BJ (cell line): ENCODE data around the gene GNG2. TPM values are rescaled to one million over a fixed set of nuclear protein-coding genes. Genes with fewer than 3 reads are reported as not detected.

Source experiments
- CTCF ChIA-PET: fragments of 350-600 bp; formaldehyde crosslinking; extraction: SDS; loops from one replicate; lab custom pipeline; 2021; ENCODE audit warnings: antibody characterized with exemption, inconsistent platforms; lab: Yijun Ruan, JAX
- POLR2A ChIA-PET: fragments of 300-600 bp; sonication (Branson Sonifier 250); formaldehyde crosslinking; extraction: SDS; loops from one replicate; lab custom pipeline; 2021; ENCODE audit warnings: antibody characterized with exemption; lab: Charles Lee
- DNase-seq: peaks from one replicate; pipeline ENCODE4 v3.0.0-alpha.2; 2011; ENCODE audit warnings: low read depth
- H3K27me3 ChIP-seq: 2 replicates; pipeline ENCODE4 v1.6.0; 2011; ENCODE audit warnings: low read length; ENCODE audit not compliant: control insufficient read depth, insufficient read depth
- H3K36me3 ChIP-seq: 2 replicates; pipeline ENCODE4 v1.5.1; 2011; ENCODE audit warnings: low read length; ENCODE audit not compliant: control insufficient read depth, insufficient read depth
- H3K4me3 ChIP-seq: 2 replicates; pipeline ENCODE4 v1.5.1; 2011; ENCODE audit warnings: low read depth, mild to moderate bottlenecking, control low read depth, low read length
- CTCF ChIP-seq: IDR thresholded peaks from 2 replicates; pipeline ENCODE4 v1.5.1; 2011; ENCODE audit warnings: low read depth, mild to moderate bottlenecking, control low read depth, inconsistent platforms, low read length, moderate library complexity; ENCODE audit not compliant: insufficient read depth
- polyA plus RNA-seq: library from polyadenylated mRNA; depleted of rRNA; stranded (reverse); fragments of >200 nt; gene quantifications from 2 replicates; pipeline ENCODE4 v1.2.3, GENCODE V29; 2011

Gene GNG2
- polyA plus RNA-seq, 1 experiment, result 4.5 TPM

- TF ChIP-seq CTCF, result no peak
- H3K27me3 ChIP-seq, result no peaks in the 10 kb centered on the region
- H3K36me3 ChIP-seq, result no peaks in the 10 kb centered on the region
- no peak overlapping the region for H3K4me3 ChIP-seq
- ChIA-PET CTCF (interaction anchor here (0.6 to 1.2 kb wide), 3 partner anchors 9 to 565 kb away, joined by 3 to 4 read pairs (median 3); no protein-coding TSS in a partner anchor), POLR2A (no interaction called here)
- DNase-seq, result no peak
Measured at GRCh38 chr14:51929910-51930682, 69.7 kb downstream of the GNG2 start.

GRCh38 chr14:51931308-51931707, 70.9 kb downstream of the GNG2 start:
- Histone ChIP-seq H3K27me3 (no peaks in the 10 kb centered on the region), H3K4me3 (no peak overlapping the region), H3K36me3 (no peaks in the 10 kb centered on the region)
- ChIA-PET CTCF (no interaction called here), POLR2A (no interaction called here)
- DNase-seq, result no peak
- TF ChIP-seq CTCF, result no peak

GRCh38 chr14:51933191-51933590, 72.8 kb downstream of the GNG2 start:
- no peak overlapping the region for H3K4me3 ChIP-seq
- no peaks in the 10 kb centered on the region for H3K27me3 ChIP-seq
- H3K36me3 ChIP-seq, result no peaks in the 10 kb centered on the region
- CTCF ChIA-PET, result interaction anchor here (1.2 kb wide), 1 partner anchor 10 kb away, joined by 4 read pairs; no protein-coding TSS in a partner anchor
- no peak for DNase-seq
- POLR2A ChIA-PET, result no interaction called here
- no peak for TF ChIP-seq CTCF

- Histone ChIP-seq H3K27me3 (no peaks in the 10 kb centered on the region), H3K36me3 (no peaks in the 10 kb centered on the region), H3K4me3 (no peak overlapping the region)
- CTCF ChIA-PET, result interaction anchor here (0.8 to 1.5 kb wide), 3 partner anchors 8 to 30 kb away, joined by 3 read pairs; no protein-coding TSS in a partner anchor
- TF ChIP-seq CTCF, result no peak
- POLR2A ChIA-PET, result no interaction called here
- DNase-seq, result peak; percentile 31
Measured at GRCh38 chr14:51938137-51938536, 77.7 kb downstream of the GNG2 start.

- no peak for DNase-seq
- Histone ChIP-seq H3K27me3 (no peaks in the 10 kb centered on the region), H3K36me3 (no peaks in the 10 kb centered on the region), H3K4me3 (no peak overlapping the region)
- no peak for TF ChIP-seq CTCF
- CTCF ChIA-PET, result interaction anchor here (0.6 to 1.5 kb wide), 5 partner anchors 9 to 94 kb away, joined by 3 to 4 read pairs (median 3); no protein-coding TSS in a partner anchor
- POLR2A ChIA-PET, result no interaction called here
Measured at GRCh38 chr14:51938821-51939220, 78.4 kb downstream of the GNG2 start.
